Thyroid gland (tissue), 4 donors: ENCODE results near the gene ARL8A.

ENCODE experiments used
- POLR2A ChIP-seq, 2 donors: fragments of 450-650 bp; IDR thresholded peaks; one replicate each; pipeline ENCODE4 v1.6.1; 2017; ENCODE audit warnings: antibody characterized with exemption in 2 of 2, mild to moderate bottlenecking in 2 of 2, moderate library complexity in 1 of 2
- TF ChIP-seq, protein P1 (sequence below), 6 experiments: fragments of 200-600 bp in 3 of 6; fragments of 450-650 bp in 3 of 6; sonication (generic) in 3 of 6; IDR thresholded peaks; one replicate each; pipeline ENCODE4 v1.5.1; 2016 to 2019; ENCODE audit warnings: antibody characterized with exemption in 6 of 6, mild to moderate bottlenecking in 2 of 6, inconsistent platforms in 1 of 6, moderate library complexity in 1 of 6

- no peak for TF ChIP-seq POLR2A (IDR thresholded peaks at IDR 0.05)
- TF ChIP-seq, protein P1, sequence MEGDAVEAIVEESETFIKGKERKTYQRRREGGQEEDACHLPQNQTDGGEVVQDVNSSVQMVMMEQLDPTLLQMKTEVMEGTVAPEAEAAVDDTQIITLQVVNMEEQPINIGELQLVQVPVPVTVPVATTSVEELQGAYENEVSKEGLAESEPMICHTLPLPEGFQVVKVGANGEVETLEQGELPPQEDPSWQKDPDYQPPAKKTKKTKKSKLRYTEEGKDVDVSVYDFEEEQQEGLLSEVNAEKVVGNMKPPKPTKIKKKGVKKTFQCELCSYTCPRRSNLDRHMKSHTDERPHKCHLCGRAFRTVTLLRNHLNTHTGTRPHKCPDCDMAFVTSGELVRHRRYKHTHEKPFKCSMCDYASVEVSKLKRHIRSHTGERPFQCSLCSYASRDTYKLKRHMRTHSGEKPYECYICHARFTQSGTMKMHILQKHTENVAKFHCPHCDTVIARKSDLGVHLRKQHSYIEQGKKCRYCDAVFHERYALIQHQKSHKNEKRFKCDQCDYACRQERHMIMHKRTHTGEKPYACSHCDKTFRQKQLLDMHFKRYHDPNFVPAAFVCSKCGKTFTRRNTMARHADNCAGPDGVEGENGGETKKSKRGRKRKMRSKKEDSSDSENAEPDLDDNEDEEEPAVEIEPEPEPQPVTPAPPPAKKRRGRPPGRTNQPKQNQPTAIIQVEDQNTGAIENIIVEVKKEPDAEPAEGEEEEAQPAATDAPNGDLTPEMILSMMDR (IDR thresholded peaks at IDR 0.05) = no peak
Observed at GRCh38 chr1:202146279-202146678, 1.7 kb upstream of the ARL8A start.
